T-helper 2 cell treated with Interferon-gamma antibody and Interleukin-4, amounts not matched to agents 5 μg/mL and 100 μg/mL, for 36 hours (primary cell): ENCODE data around the gene NEMP2.

Source experiments
- DNase-seq: peaks from one replicate; pipeline ENCODE4 v3.0.0; 2021; ENCODE audit warnings: low spot score
- H3K27ac Mint-ChIP-seq: one replicate; pipeline ENCODE4 v1.8.0; 2021; ENCODE audit warnings: mild to moderate bottlenecking, mixed read lengths
- H3K27me3 Mint-ChIP-seq: one replicate; pipeline ENCODE4 v1.8.0; 2021; ENCODE audit warnings: low read depth, mixed read lengths
- H3K36me3 Mint-ChIP-seq: one replicate; pipeline ENCODE4 v1.8.0; 2021; ENCODE audit warnings: low read depth, mixed read lengths
- H3K4me1 Mint-ChIP-seq: one replicate; pipeline ENCODE4 v1.8.0; 2021; ENCODE audit warnings: low read depth, mixed read lengths
- H3K4me3 Mint-ChIP-seq: one replicate; pipeline ENCODE4 v1.8.0; 2022; ENCODE audit warnings: mild to moderate bottlenecking, moderate library complexity, mixed read lengths
- H3K9me3 Mint-ChIP-seq: one replicate; pipeline ENCODE4 v1.8.0; 2021; ENCODE audit warnings: mixed read lengths

NEMP2 gene

DNA sequence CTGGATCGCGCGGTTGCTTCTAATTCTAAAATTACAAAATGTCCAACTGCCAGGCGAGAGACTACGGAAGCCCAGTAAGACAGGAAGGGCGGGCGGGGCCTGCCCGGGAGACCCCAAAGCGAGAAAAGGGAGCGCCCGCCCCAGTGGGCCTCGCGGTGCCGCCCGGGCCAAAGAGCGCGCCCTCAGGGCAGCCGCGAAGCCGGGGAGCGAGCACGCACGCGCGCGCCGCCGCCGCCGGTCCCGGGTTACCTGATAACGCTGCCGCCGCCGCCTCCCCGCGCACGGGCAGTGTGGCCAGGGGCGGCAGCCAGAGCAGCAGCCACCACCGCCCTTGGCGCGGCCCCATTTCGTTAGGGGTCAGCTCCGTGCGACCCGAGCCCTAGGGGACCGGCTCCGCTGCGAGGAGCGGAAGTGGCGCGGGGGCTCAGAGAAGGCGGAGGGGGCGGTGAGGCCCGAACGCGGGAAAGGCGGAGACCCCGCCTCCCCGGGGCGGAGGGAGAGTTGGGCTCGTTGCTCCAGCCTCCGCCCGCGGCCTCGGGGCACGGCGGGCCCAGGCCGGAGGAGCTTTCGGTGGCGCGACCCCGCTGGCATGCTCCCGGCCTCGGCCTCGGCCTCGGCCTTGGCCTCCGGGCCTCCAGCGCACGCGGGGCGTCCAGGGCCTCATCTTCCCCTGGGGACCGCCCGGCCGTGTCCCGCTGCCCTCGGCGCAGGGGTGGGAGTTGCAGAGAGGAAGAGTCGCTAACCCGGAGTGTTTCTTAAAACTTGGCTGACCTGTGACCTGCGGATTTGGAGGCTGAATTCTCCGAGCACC, at the start of gene NEMP2:
Gene NEMP2 (minus strand): TSS at position 413 of the 811 bp plus-strand sequence. CDS start 67 bp downstream, at position 346.
- Mint-ChIP-seq H3K36me3 (peaks cover 42% of the 10 kb centered on the region), H3K4me3 (peak within 1 kb of the TSS; percentile 97), H3K4me1 (peaks cover 52% of the 10 kb centered on the region), H3K27me3 (no peaks in the 10 kb centered on the region), H3K9me3 (peaks cover 32% of the 10 kb centered on the region), H3K27ac (peak within 1 kb of the TSS; percentile 99)
- DNase-seq, result peak; percentile 87

GRCh38 chr2:190583507-190584337, 49.2 kb upstream of the NEMP2 start:
- Mint-ChIP-seq H3K9me3 (peaks cover 4% of the 10 kb centered on the region), H3K27me3 (no peaks in the 10 kb centered on the region), H3K4me3 (no peak overlapping the region), H3K36me3 (no peaks in the 10 kb centered on the region), H3K4me1 (peaks cover 5% of the 10 kb centered on the region), H3K27ac (no peak overlapping the region)
- no peak for DNase-seq

DNA sequence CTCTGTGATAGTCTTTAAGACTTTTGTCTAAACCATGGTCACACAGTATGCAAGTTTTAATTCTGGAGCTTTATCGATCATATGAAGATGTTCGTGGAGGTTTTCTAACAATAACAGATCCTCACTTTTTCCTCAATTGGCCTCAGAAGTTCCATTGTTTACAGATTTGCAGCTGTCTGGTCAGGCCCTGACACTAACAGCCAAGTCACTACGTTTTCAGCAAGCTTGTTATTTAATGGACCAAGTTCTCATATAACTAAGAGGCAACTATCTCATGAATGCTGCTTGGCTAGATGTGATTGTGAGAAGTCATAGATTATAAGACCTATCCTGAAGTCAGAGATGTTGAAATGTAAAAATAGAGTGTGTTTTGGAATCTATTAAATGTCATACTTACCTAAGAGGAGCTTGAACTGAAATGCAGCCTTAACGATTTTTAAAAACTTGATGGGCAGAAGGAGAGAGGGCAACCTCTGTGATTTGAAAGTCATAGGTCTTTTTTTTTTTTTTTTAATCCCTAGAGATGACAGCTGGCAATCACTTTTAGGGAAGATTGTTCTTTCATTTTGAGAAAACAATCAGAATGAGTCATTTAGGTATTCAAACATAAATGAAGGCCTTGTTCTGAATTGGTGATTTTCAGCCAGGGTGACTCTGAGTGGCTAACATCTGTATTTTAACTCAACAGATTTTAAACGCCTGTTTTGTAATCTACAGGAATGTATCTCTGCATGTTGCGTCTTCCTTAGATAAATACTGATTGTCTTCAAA, 48.4 kb upstream of the NEMP2 start:
- H3K9me3 Mint-ChIP-seq, result peaks cover 4% of the 10 kb centered on the region
- no peak overlapping the region for H3K4me3 Mint-ChIP-seq
- H3K4me1 Mint-ChIP-seq, result peaks cover 12% of the 10 kb centered on the region
- no peak for DNase-seq
- H3K36me3 Mint-ChIP-seq, result no peaks in the 10 kb centered on the region
- no peaks in the 10 kb centered on the region for H3K27me3 Mint-ChIP-seq
- no peak overlapping the region for H3K27ac Mint-ChIP-seq

- DNase-seq, result no peak
- Mint-ChIP-seq H3K36me3 (no peaks in the 10 kb centered on the region), H3K27ac (no peak overlapping the region), H3K4me1 (peaks cover 12% of the 10 kb centered on the region), H3K4me3 (no peak overlapping the region), H3K9me3 (peaks cover 4% of the 10 kb centered on the region), H3K27me3 (no peaks in the 10 kb centered on the region)
Observed at GRCh38 chr2:190582019-190582418, 47.5 kb upstream of the NEMP2 start.

DNA sequence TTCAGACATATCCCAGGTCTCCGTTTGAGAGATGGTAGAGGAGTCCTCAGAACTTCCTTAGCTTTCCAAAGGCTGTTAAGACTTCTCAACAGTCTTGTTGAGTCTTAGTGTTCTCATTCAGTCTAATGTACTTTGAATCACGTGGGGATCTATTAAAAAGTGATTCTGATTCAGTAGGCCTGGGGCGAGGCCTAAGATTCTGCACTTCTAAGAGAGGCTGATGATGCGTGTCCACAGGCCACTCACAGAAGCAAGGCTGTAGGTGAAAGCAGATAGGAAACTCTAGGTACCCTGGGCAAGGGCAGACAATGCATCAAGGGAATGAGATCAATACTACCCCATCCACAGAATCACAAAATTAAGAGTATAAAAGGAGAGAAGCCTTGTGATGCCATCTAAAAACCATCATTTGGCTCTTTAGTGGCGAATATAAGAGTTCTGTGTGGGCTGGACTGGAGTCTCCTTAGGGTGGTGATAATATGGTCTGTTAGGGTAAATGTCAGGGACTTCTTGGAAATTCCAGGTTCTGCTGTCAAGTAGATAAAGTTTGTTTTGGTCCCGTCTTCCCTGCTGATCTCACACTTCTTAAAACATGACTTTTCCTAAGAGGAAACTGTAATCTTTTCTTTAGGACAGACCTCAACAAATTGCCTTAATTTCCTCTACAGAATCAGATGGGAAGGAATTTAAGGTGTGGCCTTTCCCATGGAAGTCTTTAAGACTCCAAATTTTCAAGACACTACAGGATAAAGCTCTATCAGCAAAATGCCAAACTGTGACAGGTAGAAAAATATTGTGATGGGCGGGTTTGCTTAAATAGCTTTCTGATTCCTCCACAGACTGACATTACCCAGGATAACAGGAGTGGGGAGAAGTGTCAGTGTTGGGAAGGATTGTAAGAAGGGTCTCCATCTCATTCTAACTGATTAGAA, 45.7 kb upstream of the NEMP2 start:
- Mint-ChIP-seq H3K36me3 (peaks cover 2% of the 10 kb centered on the region), H3K27ac (no peak overlapping the region), H3K4me3 (no peak overlapping the region), H3K27me3 (no peaks in the 10 kb centered on the region), H3K4me1 (peaks cover 22% of the 10 kb centered on the region), H3K9me3 (peaks cover 4% of the 10 kb centered on the region)
- no peak for DNase-seq

- Mint-ChIP-seq H3K4me1 (peaks cover 26% of the 10 kb centered on the region), H3K4me3 (no peak overlapping the region), H3K27ac (no peak overlapping the region), H3K9me3 (no peaks in the 10 kb centered on the region), H3K36me3 (peaks cover 2% of the 10 kb centered on the region), H3K27me3 (no peaks in the 10 kb centered on the region)
- DNase-seq, result no peak
Observed at GRCh38 chr2:190579058-190579410, 44.5 kb upstream of the NEMP2 start.

DNA sequence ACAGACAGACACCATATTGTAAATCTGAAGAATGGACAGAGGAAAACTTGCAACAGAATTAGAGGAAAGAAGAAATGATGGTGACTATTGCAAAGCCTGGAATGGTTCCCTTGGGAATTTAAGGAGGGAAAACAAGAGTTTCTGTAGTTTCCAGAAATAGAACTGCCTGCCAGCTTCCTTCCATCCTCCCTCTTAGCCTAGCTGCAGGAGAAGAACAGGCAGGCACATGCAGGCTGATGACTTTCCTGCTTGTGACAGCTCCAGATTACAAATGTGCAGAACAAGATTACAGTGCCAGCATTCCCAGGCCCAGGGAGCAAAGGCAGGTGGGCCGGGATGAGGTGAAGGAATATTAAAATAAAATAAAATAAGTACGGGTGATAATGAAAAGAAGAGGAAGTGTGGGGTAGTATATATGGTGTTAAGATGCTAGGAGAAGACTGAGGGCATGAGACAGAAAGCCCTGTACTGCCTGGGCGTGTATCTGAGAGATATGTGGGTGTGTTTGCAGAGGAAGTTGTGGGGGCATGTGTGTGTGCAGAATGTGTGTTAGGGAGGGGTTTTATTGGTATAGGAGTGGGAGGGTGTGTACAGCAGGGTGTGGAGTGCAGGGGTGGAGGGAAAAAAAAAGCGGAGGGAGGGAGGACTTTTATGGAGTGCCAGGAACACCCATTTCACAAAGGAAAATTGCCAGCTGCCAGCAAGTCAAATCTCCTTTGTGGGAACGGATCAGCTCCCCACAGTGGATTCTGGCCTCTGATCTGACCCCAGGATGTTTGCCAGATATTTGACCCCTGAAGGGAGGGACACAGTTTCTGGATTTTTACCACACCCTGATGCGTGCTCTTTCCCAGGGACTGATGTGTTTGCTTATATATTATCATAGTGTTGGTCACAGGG, 43.9 kb upstream of the NEMP2 start:
- Mint-ChIP-seq H3K4me3 (peak overlapping the region; percentile 7), H3K4me1 (peaks cover 26% of the 10 kb centered on the region)

DNA sequence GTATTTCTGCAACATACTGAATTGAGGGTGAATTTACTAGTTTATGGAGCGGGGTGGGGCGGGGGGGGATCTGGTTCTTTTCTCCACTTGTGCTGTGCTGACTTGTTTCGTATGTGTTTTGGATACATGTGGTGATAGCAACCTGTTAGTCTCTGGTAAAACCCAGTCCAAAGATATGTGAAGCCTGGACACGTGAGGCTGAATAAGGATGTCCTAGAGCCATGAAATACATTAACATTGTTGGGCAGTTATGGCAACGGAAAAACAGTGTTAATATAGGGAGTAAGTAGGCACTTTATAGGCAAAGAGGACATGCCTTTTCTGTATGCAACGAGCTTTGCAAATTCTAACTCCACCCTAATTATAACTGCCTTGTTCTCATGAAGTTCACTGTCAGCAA, 42.1 kb upstream of the NEMP2 start:
- no peak overlapping the region for H3K27ac Mint-ChIP-seq
- peaks cover 2% of the 10 kb centered on the region for H3K36me3 Mint-ChIP-seq
- H3K27me3 Mint-ChIP-seq, result no peaks in the 10 kb centered on the region
- no peak for DNase-seq
- H3K4me1 Mint-ChIP-seq, result peaks cover 29% of the 10 kb centered on the region
- H3K4me3 Mint-ChIP-seq, result no peak overlapping the region
- no peaks in the 10 kb centered on the region for H3K9me3 Mint-ChIP-seq

More for the DNA sequence above, 43.9 kb upstream of the NEMP2 start:
- H3K9me3 Mint-ChIP-seq, result no peaks in the 10 kb centered on the region
- peaks cover 2% of the 10 kb centered on the region for H3K36me3 Mint-ChIP-seq
- DNase-seq, result no peak
- no peaks in the 10 kb centered on the region for H3K27me3 Mint-ChIP-seq
- H3K27ac Mint-ChIP-seq, result peak overlapping the region; percentile 17

DNA sequence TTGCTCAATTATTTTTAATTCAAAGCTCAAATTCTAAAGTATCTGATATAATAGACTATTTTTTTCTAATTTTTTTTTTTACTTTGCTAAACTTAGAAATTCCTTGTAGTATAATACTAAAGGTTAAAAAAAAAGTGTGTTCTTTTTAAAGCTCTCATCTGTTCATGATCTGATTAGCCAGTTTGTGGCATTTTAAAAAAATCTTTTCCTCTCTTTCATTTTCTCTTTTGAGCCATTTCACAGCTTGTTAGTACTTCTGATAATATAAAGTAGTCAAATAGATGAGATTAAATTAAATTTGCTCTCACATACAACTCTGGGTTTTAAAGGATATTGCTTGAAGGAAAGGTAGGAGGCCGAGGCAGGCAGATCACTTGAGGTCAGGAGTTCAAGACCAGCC, 40.7 kb upstream of the NEMP2 start:
- Mint-ChIP-seq H3K27ac (peak overlapping the region; percentile 35), H3K36me3 (peaks cover 2% of the 10 kb centered on the region), H3K4me3 (peak overlapping the region; percentile 3), H3K27me3 (no peaks in the 10 kb centered on the region), H3K9me3 (no peaks in the 10 kb centered on the region), H3K4me1 (peaks cover 29% of the 10 kb centered on the region)
- DNase-seq, result no peak

DNA sequence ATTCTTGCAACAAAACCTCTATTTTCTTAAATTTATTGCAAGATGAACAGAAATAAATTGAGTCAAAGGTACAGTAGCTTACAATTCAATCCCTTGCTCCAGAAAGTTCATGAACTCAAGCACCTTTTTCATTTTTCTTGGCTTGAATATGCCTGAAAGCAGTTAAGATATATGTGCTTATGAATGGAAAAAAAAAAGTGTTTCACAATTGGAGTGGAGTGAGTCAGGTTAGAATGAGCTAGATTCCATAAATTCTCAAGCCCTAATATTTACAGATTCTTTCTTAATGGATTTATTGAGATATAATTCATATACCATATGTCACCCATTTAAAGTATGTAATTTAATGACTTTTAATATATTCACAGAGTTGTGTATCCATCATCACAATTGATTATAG, 39.6 kb upstream of the NEMP2 start:
- Mint-ChIP-seq H3K36me3 (peaks cover 2% of the 10 kb centered on the region), H3K27me3 (no peaks in the 10 kb centered on the region), H3K27ac (no peak overlapping the region), H3K9me3 (no peaks in the 10 kb centered on the region), H3K4me3 (no peak overlapping the region), H3K4me1 (peaks cover 29% of the 10 kb centered on the region)
- DNase-seq, result no peak

- Mint-ChIP-seq H3K36me3 (peaks cover 7% of the 10 kb centered on the region), H3K4me1 (peaks cover 17% of the 10 kb centered on the region), H3K27ac (no peak overlapping the region), H3K4me3 (no peak overlapping the region), H3K27me3 (no peaks in the 10 kb centered on the region), H3K9me3 (peaks cover 8% of the 10 kb centered on the region)
- DNase-seq, result no peak
Observed at GRCh38 chr2:190572246-190572645, 37.7 kb upstream of the NEMP2 start.

DNA sequence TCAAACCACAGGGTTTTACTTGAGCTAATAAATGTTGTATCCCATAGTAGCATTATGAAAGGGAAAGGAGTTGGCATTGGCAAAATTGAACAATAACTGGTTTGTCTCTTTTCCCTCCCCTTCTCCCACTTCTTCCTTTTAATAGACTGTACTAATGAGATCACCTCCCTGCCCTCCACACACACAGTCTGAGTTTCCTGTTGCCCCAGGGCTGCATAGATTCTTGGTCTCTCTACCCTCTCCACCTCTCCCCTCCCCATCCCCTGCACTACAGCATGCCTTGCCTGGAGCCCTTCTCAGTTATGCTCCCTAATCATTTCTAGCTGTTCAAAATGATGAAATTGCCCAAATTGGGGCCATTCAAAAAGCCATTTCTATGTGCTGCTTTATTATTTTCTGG, 37.2 kb upstream of the NEMP2 start:
- no peak overlapping the region for H3K27ac Mint-ChIP-seq
- DNase-seq, result no peak
- no peak overlapping the region for H3K4me3 Mint-ChIP-seq
- H3K4me1 Mint-ChIP-seq, result peaks cover 16% of the 10 kb centered on the region
- peaks cover 14% of the 10 kb centered on the region for H3K9me3 Mint-ChIP-seq
- H3K27me3 Mint-ChIP-seq, result no peaks in the 10 kb centered on the region
- peaks cover 10% of the 10 kb centered on the region for H3K36me3 Mint-ChIP-seq
